Measurements from ENCODE around the gene AHCYL1.

DNA sequence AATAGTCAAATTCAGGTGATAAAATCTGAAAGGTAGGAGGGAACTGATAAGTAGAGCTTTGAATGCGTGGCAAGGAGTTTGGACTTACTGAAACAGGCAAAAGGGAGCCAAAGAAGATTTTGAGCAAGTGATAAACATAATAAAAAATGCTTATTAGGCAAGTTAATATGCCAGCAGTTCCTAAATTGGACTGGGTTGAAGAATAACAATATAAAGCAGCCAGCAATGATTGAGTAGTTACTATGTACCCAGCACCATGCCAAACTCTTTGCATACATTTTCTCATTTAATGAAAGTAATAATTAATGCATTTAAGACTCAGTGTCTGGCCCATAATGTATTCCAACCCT, 23.8 kb upstream of the AHCYL1 start:
- TF ChIP-seq CTCF (IDR thresholded peaks at IDR 0.05) (no peak), POLR2A (IDR thresholded peaks at IDR 0.05) (no peak)
